Right lobe of liver (tissue), 6 donors: ENCODE results near the gene LRTM2. TPM values are rescaled to one million over a fixed set of nuclear protein-coding genes. Genes with fewer than 3 reads are reported as not detected.
A peak's percentile ranks its signal among the peaks of the same experiment; 100 is the strongest.

Source experiments
- ATAC-seq, 4 donors: fragments of 200-7000 bp; cut with Tn5 transposase; one replicate each; pipeline ENCODE4 v1.9.1; 2020; ENCODE audit warnings: mild to moderate bottlenecking in 4 of 4, moderate library complexity in 4 of 4
- DNase-seq, 3 donors: peaks; one replicate each; pipeline ENCODE4 v3.0.0-alpha.2; 2020
- H3K27ac ChIP-seq, 3 donors: fragments of 200-600 bp; one replicate each; pipeline ENCODE4 v1.8.0; 2022
- H3K27me3 ChIP-seq, 2 donors: fragments of 200-600 bp; one replicate each; pipeline ENCODE4 v1.8.0; 2022
- H3K36me3 ChIP-seq, 4 donors: fragments of 200-600 bp; sonication (generic) in 1 of 4; one replicate each; pipeline versions ENCODE4 v1.5.1 to v1.8.0; 2017 to 2022; ENCODE audit warnings: control low read depth in 1 of 4
- H3K4me1 ChIP-seq, 4 donors: fragments of 200-600 bp; sonication (generic) in 1 of 4; one replicate each; pipeline versions ENCODE4 v1.5.1 to v1.8.0; 2017 to 2022; ENCODE audit warnings: control low read depth in 1 of 4
- H3K4me3 ChIP-seq, 3 donors: fragments of 200-600 bp; one replicate each; pipeline ENCODE4 v1.8.0; 2022
- H3K9me3 ChIP-seq, 4 donors: fragments of 200-600 bp; sonication (generic) in 1 of 4; one replicate each; pipeline versions ENCODE4 v1.5.1 to v1.8.0; 2017 to 2022; ENCODE audit warnings: control low read depth in 1 of 4
- CTCF ChIP-seq, 4 donors: fragments of 200-600 bp in 3 of 4; fragments of 450-650 bp in 1 of 4; IDR thresholded peaks; one replicate each; pipeline versions ENCODE4 v1.5.1 to v1.8.0; 2016 to 2022; ENCODE audit warnings: antibody characterized with exemption in 4 of 4, mild to moderate bottlenecking in 2 of 4
- POLR2A ChIP-seq: fragments of 450-650 bp; IDR thresholded peaks from one replicate; pipeline ENCODE4 v1.6.1; 2017; ENCODE audit warnings: antibody characterized with exemption, mild to moderate bottlenecking
- WGBS: methylation state at CpG from one replicate; pipeline ENCODE4 v1.1.6; 2018; ENCODE audit warnings: low coverage, low lambda C conversion rate; ENCODE audit not compliant: insufficient coverage; ENCODE audit errors: missing lambda C conversion rate; 5-methylcytosine and 5-hydroxymethylcytosine counted together
- intact Hi-C, 2 donors: fragments of 100-400 bp; cut with DNase I; formaldehyde crosslinking; loops; one replicate each; pipeline versions ENCODE4 v1.11.2 to v1.14.1; 2022
- total RNA-seq, 6 experiments: library from RNA; depleted of rRNA in 2 of 6; stranded (reverse); fragments of >200 nt in 2 of 6; fragmentation: NEBNext Ultra II Directional in 3 of 6; extraction: Animal tissue kit (Norgen Biotek cat#: 25700) in 3 of 6; gene quantifications; one replicate each; pipeline versions ENCODE4 v1.1.0 to v1.2.4, GENCODE V29; 2016 to 2023
- donor health status: DM: no; HTN: yes; CAD: no.
- donor health status: DM: no; HTN: no; CAD: no.
- donor health status: DM: no; HTN: no; CAD: no.
- donor health status: DM: no; HTN: yes; CAD: no.
- donor health status: DM: no; HTN: yes; CAD: no.

LRTM2 gene
- total RNA-seq, 6 experiments from 2014 or later: not detected

GRCh38 chr12:1778911-1779310 is 41.5 kb upstream of the LRTM2 start:
- ATAC-seq (peak in 1 of 4 donors; percentile 6), DNase-seq (no peak)
- Histone ChIP-seq H3K27me3 (no peaks in the 10 kb centered on the region), H3K36me3 (peaks cover 0 to 22% (median 5%) of the 10 kb centered on the region in 4 donors), H3K9me3 (no peaks in the 10 kb centered on the region), H3K27ac (no peak overlapping the region), H3K4me1 (peaks cover 0 to 29% (median 6%) of the 10 kb centered on the region in 4 donors), H3K4me3 (no peak overlapping the region)
- intact Hi-C loops: no loop called here
- WGBS: 78% methylated on average over 4 of the region's 4 CpGs
- no peak for TF ChIP-seq CTCF (IDR thresholded peaks at IDR 0.05)
- no peak for TF ChIP-seq POLR2A

- Histone ChIP-seq H3K27me3 (no peaks in the 10 kb centered on the region), H3K36me3 (peaks cover 0 to 15% (median 5%) of the 10 kb centered on the region in 4 donors), H3K4me1 (peaks cover 0 to 37% (median 7%) of the 10 kb centered on the region in 4 donors), H3K4me3 (no peak overlapping the region), H3K27ac (no peak overlapping the region), H3K9me3 (no peaks in the 10 kb centered on the region)
- peak in 3 of 4 donors; percentile 17 to 33 (median 20) for ATAC-seq
- TF ChIP-seq POLR2A (no peak), CTCF (IDR thresholded peaks at IDR 0.05) (no peak)
- intact Hi-C loops: no loop called here
- no peak for DNase-seq
- 57% methylated on average over 1 of the region's 1 CpG for WGBS
These were observed 40.6 kb upstream of the LRTM2 start for GRCh38 chr12:1779783-1780182.

- 20% methylated on average over 1 of the region's 2 CpGs for WGBS
- intact Hi-C loops: no loop called here
- ATAC-seq (peak in 2 of 4 donors; percentile 28 to 35), DNase-seq (no peak)
- Histone ChIP-seq H3K27me3 (no peaks in the 10 kb centered on the region), H3K27ac (peak overlapping the region in 1 of 3 donors; percentile 32), H3K9me3 (no peaks in the 10 kb centered on the region), H3K4me1 (peaks cover 0 to 39% (median 7%) of the 10 kb centered on the region in 4 donors), H3K36me3 (peaks cover 0 to 22% (median 11%) of the 10 kb centered on the region in 4 donors), H3K4me3 (no peak overlapping the region)
- TF ChIP-seq POLR2A (no peak), CTCF (IDR thresholded peaks at IDR 0.05) (no peak)
These were observed 38.6 kb upstream of the LRTM2 start for GRCh38 chr12:1781772-1782171.

GRCh38 chr12:1782215-1782614 is 38.1 kb upstream of the LRTM2 start:
- H3K36me3 ChIP-seq: peaks cover 0 to 22% (median 11%) of the 10 kb centered on the region in 4 donors
- no peak for DNase-seq
- TF ChIP-seq POLR2A: no peak
- TF ChIP-seq CTCF (IDR thresholded peaks at IDR 0.05): no peak
- peak; percentile 45 to 73 (median 50) for ATAC-seq
- H3K27ac ChIP-seq: peak overlapping the region in 1 of 3 donors; percentile 32
- H3K9me3 ChIP-seq: no peaks in the 10 kb centered on the region
- no peak overlapping the region for H3K4me3 ChIP-seq
- H3K4me1 ChIP-seq: peaks cover 0 to 39% (median 7%) of the 10 kb centered on the region in 4 donors
- intact Hi-C loops: no loop called here
- 25% methylated on average over 2 of the region's 2 CpGs for WGBS
- H3K27me3 ChIP-seq: no peaks in the 10 kb centered on the region
